GM23338 (cell line): Measurements from ENCODE around the gene LIF. TPM values are rescaled to one million over a fixed set of nuclear protein-coding genes. Genes with fewer than 3 reads are reported as not detected.

Experiments used
- ATAC-seq: fragments of 200-7000 bp; cut with Tn5 transposase; 3 replicates; pipeline ENCODE4 v1.9.1; 2020
- DNase-seq: peaks from one replicate; pipeline ENCODE4 v3.0.0-alpha.2; 2015; ENCODE audit warnings: low spot score
- H2AFZ ChIP-seq: fragments of 200-600 bp; sonication (generic); 2 replicates; pipeline ENCODE4 v1.8.0; 2016; ENCODE audit warnings: antibody characterized with exemption, mild to moderate bottlenecking, moderate library complexity
- H3F3A ChIP-seq: fragments of 200-600 bp; sonication (generic); replicated peaks from 2 replicates; pipeline ENCODE4 v1.8.0; 2017; ENCODE audit warnings: antibody characterized with exemption, mixed run types, low read depth
- H3K27ac ChIP-seq: fragments of 200-600 bp; sonication (generic); 2 replicates; pipeline ENCODE4 v1.6.1; 2016; ENCODE audit warnings: low read depth
- H3K27me3 ChIP-seq: fragments of 200-600 bp; sonication (generic); 2 replicates; pipeline ENCODE4 v1.8.0; 2016; ENCODE audit warnings: mild to moderate bottlenecking, mixed run types, moderate library complexity; ENCODE audit not compliant: insufficient read depth
- H3K36me3 ChIP-seq: fragments of 200-600 bp; sonication (generic); 2 replicates; pipeline ENCODE4 v1.8.0; 2016; ENCODE audit warnings: mild to moderate bottlenecking; ENCODE audit not compliant: insufficient read depth
- H3K4me1 ChIP-seq: fragments of 200-600 bp; sonication (generic); 2 replicates; pipeline ENCODE4 v1.8.0; 2016; ENCODE audit warnings: mild to moderate bottlenecking, moderate library complexity; ENCODE audit not compliant: insufficient read depth
- H3K4me2 ChIP-seq: fragments of 200-600 bp; sonication (generic); 2 replicates; pipeline ENCODE4 v1.7.1; 2017; ENCODE audit warnings: mixed run types
- H3K4me3 ChIP-seq: fragments of 200-600 bp; sonication (generic); 2 replicates; pipeline ENCODE4 v1.6.1; 2016; ENCODE audit warnings: mixed run types
- H3K79me2 ChIP-seq: fragments of 200-600 bp; sonication (generic); replicated peaks from 2 replicates; pipeline ENCODE4 v1.8.0; 2017; ENCODE audit warnings: mild to moderate bottlenecking; ENCODE audit not compliant: insufficient read depth
- H3K9me2 ChIP-seq: fragments of 200-600 bp; sonication (generic); 2 replicates; pipeline ENCODE4 v1.8.0; 2017; ENCODE audit not compliant: insufficient read depth
- H4K20me1 ChIP-seq: fragments of 200-600 bp; sonication (generic); replicated peaks from 2 replicates; pipeline ENCODE4 v1.8.0; 2017; ENCODE audit warnings: mild to moderate bottlenecking; ENCODE audit not compliant: insufficient read depth
- H3K27ac Mint-ChIP-seq: 2 replicates; pipeline ENCODE4 v1.8.0; 2020; ENCODE audit warnings: inconsistent platforms, mild to moderate bottlenecking, moderate library complexity, mixed read lengths
- H3K27me3 Mint-ChIP-seq: 3 replicates; pipeline ENCODE4 v1.8.0; 2022; ENCODE audit warnings: low read depth, mild to moderate bottlenecking, moderate library complexity, mixed read lengths, inconsistent platforms; ENCODE audit not compliant: insufficient read depth, poor library complexity
- H3K36me3 Mint-ChIP-seq: 3 replicates; pipeline ENCODE4 v1.8.0; 2021; ENCODE audit warnings: low read depth, mild to moderate bottlenecking, inconsistent platforms, moderate library complexity, mixed read lengths
- H3K4me1 Mint-ChIP-seq: 3 replicates; pipeline ENCODE4 v1.8.0; 2020; ENCODE audit warnings: mild to moderate bottlenecking, inconsistent platforms, mixed read lengths
- H3K4me3 Mint-ChIP-seq: 3 replicates; pipeline ENCODE4 v1.8.0; 2021; ENCODE audit warnings: moderate library complexity, mild to moderate bottlenecking, inconsistent platforms, mixed read lengths
- H3K9me3 Mint-ChIP-seq: 3 replicates; pipeline ENCODE4 v1.8.0; 2020; ENCODE audit warnings: moderate library complexity, mild to moderate bottlenecking, inconsistent platforms, mixed read lengths
- CREB1 ChIP-seq: fragments of 250-450 bp; sonication (Bioruptor Pico); IDR thresholded peaks from 2 replicates; pipeline ENCODE4 v1.5.0; 2020; ENCODE audit warnings: low read depth, mild to moderate bottlenecking, moderate library complexity
- EZH2 ChIP-seq: fragments of 200-600 bp; sonication (generic); IDR thresholded peaks from one replicate; pipeline ENCODE4 v1.8.0; 2017; ENCODE audit warnings: antibody characterized with exemption, mild to moderate bottlenecking, low read depth; ENCODE audit not compliant: unreplicated experiment
- EZH2phosphoT487 ChIP-seq: fragments of 200-600 bp; sonication (generic); IDR thresholded peaks from one replicate; pipeline ENCODE4 v1.8.1; 2018; ENCODE audit warnings: antibody characterized with exemption; ENCODE audit not compliant: unreplicated experiment
- JUNB ChIP-seq: IDR thresholded peaks from one replicate; pipeline ENCODE4 v1.6.1; 2016; ENCODE audit warnings: antibody characterized with exemption; ENCODE audit not compliant: unreplicated experiment
- NANOG ChIP-seq: IDR thresholded peaks from 2 replicates; pipeline ENCODE4 v1.6.1; 2016; ENCODE audit warnings: antibody characterized with exemption, borderline replicate concordance
- POLR2AphosphoS5 ChIP-seq: IDR thresholded peaks from 2 replicates; pipeline ENCODE4 v1.6.1; 2016; ENCODE audit warnings: antibody characterized with exemption, low read depth
- STAT1 ChIP-seq: IDR thresholded peaks from one replicate; pipeline ENCODE4 v1.6.1; 2016; ENCODE audit warnings: antibody characterized with exemption; ENCODE audit not compliant: unreplicated experiment
- ZNF114 ChIP-seq: fragments of 250-450 bp; sonication (Bioruptor Pico); IDR thresholded peaks from 2 replicates; pipeline ENCODE4 v1.5.0; 2020; ENCODE audit warnings: mild to moderate bottlenecking, moderate library complexity
- ZNF331 ChIP-seq: fragments of 250-450 bp; sonication (Bioruptor Pico); IDR thresholded peaks from 2 replicates; pipeline ENCODE4 v1.5.0; 2020; ENCODE audit warnings: low read depth, mild to moderate bottlenecking, moderate library complexity
- polyA plus RNA-seq: library from polyadenylated mRNA; unstranded; fragments of >200 nt; fragmentation: Nextera tagmentation; extraction: Ambion mirVana; gene quantifications from 2 replicates; pipeline ENCODE4 v1.2.1, GENCODE V29; 2016
- total RNA-seq: library from RNA; depleted of rRNA; stranded (reverse); fragments of >200 nt; shearing (Covaris generic); gene quantifications from 2 replicates; pipeline ENCODE4 v1.2.3, GENCODE V29; 2014
- TF ChIP-seq, protein P1 (sequence below), 2 experiments: fragments of 200-600 bp in 1 of 2; sonication (generic) in 1 of 2; conservative IDR thresholded peaks; 2 replicates each; pipeline versions ENCODE4 v1.5.1 to v1.6.1; 2016 to 2017; ENCODE audit warnings: antibody characterized with exemption in 2 of 2, low read depth in 2 of 2, mild to moderate bottlenecking in 2 of 2, moderate library complexity in 1 of 2
- TF ChIP-seq, protein P2 (sequence below): IDR thresholded peaks from 2 replicates; pipeline ENCODE4 v1.6.1; 2016; ENCODE audit warnings: antibody characterized with exemption
- TF ChIP-seq, protein P3 (sequence below): fragments of 250-450 bp; sonication (Bioruptor Pico); IDR thresholded peaks from 2 replicates; pipeline ENCODE4 v1.5.0; 2020; ENCODE audit warnings: mild to moderate bottlenecking, moderate library complexity
- TF ChIP-seq, protein P4 (sequence below): IDR thresholded peaks from one replicate; pipeline ENCODE4 v1.6.1; 2018; ENCODE audit warnings: antibody characterized with exemption; ENCODE audit not compliant: unreplicated experiment

LIF gene
- total and polyA plus RNA-seq, 2 experiments from 2014 or later, result 1.8 to 3.6 TPM

DNA sequence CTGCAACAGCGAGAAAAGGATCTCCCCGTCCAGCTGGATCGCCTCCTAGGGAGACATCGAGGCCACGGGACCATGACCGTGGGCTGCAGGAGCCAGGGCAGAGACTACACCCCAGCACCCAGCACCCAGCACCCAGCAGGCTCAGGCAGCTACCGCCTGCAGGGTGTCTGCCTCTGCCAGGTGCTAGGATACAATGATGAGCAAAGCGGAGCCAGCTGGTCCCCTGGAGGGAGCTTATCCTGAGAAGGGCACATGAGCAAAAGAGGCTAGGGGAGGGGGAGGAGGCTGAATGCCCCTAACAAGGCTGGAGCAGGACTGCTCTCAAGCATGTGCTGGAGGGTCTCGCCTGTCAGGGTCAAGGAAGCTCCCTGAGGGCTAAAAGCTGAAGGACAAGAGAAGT lies 47.5 kb upstream of the LIF start (continued):
- no peak for TF ChIP-seq STAT1
- no peak for TF ChIP-seq NANOG
- TF ChIP-seq CREB1, result no peak
- no peak for TF ChIP-seq ZNF114 (CRISPR knock-in tag)

DNA sequence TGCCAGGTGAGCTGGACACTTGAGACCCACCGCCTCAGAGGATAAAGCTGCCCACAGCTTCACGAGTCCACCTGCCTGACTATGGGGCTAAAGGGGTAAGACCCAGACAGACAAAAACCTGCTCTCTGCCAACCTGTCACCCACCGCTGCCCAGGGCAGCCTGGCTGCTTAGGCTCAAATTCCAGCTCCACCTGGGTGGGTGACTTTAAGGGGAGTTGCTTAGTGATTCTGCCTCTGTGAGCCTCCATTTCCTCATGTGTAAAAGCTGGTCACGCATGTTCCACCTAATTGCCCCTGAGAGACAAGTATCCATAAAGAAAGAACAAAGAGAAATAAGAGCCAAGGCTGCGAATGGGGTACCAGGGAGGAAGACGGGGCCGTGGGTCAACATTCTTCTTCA lies 46.5 kb upstream of the LIF start:
- H3K9me3 Mint-ChIP-seq, result no peaks in the 10 kb centered on the region
- H3K36me3 ChIP-seq, result no peaks in the 10 kb centered on the region
- ATAC-seq (no peak), DNase-seq (no peak)
- no peak overlapping the region for H2AFZ ChIP-seq
- H3K27me3 ChIP-seq, result peaks cover 7% of the 10 kb centered on the region; the same call in 1 of the 2 replicates
- H3K4me3 Mint-ChIP-seq, result no peak overlapping the region
- no peak for TF ChIP-seq STAT1
- TF ChIP-seq, protein P1, sequence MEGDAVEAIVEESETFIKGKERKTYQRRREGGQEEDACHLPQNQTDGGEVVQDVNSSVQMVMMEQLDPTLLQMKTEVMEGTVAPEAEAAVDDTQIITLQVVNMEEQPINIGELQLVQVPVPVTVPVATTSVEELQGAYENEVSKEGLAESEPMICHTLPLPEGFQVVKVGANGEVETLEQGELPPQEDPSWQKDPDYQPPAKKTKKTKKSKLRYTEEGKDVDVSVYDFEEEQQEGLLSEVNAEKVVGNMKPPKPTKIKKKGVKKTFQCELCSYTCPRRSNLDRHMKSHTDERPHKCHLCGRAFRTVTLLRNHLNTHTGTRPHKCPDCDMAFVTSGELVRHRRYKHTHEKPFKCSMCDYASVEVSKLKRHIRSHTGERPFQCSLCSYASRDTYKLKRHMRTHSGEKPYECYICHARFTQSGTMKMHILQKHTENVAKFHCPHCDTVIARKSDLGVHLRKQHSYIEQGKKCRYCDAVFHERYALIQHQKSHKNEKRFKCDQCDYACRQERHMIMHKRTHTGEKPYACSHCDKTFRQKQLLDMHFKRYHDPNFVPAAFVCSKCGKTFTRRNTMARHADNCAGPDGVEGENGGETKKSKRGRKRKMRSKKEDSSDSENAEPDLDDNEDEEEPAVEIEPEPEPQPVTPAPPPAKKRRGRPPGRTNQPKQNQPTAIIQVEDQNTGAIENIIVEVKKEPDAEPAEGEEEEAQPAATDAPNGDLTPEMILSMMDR (conservative IDR thresholded peaks at IDR 0.05; ENCODE audit: low read depth in 2 of 2), result no peak
- TF ChIP-seq, protein P2, sequence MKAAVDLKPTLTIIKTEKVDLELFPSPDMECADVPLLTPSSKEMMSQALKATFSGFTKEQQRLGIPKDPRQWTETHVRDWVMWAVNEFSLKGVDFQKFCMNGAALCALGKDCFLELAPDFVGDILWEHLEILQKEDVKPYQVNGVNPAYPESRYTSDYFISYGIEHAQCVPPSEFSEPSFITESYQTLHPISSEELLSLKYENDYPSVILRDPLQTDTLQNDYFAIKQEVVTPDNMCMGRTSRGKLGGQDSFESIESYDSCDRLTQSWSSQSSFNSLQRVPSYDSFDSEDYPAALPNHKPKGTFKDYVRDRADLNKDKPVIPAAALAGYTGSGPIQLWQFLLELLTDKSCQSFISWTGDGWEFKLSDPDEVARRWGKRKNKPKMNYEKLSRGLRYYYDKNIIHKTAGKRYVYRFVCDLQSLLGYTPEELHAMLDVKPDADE, result no peak
- TF ChIP-seq EZH2phosphoT487, result no peak
- no peak for TF ChIP-seq ZNF331 (CRISPR knock-in tag)
- TF ChIP-seq, protein P3, sequence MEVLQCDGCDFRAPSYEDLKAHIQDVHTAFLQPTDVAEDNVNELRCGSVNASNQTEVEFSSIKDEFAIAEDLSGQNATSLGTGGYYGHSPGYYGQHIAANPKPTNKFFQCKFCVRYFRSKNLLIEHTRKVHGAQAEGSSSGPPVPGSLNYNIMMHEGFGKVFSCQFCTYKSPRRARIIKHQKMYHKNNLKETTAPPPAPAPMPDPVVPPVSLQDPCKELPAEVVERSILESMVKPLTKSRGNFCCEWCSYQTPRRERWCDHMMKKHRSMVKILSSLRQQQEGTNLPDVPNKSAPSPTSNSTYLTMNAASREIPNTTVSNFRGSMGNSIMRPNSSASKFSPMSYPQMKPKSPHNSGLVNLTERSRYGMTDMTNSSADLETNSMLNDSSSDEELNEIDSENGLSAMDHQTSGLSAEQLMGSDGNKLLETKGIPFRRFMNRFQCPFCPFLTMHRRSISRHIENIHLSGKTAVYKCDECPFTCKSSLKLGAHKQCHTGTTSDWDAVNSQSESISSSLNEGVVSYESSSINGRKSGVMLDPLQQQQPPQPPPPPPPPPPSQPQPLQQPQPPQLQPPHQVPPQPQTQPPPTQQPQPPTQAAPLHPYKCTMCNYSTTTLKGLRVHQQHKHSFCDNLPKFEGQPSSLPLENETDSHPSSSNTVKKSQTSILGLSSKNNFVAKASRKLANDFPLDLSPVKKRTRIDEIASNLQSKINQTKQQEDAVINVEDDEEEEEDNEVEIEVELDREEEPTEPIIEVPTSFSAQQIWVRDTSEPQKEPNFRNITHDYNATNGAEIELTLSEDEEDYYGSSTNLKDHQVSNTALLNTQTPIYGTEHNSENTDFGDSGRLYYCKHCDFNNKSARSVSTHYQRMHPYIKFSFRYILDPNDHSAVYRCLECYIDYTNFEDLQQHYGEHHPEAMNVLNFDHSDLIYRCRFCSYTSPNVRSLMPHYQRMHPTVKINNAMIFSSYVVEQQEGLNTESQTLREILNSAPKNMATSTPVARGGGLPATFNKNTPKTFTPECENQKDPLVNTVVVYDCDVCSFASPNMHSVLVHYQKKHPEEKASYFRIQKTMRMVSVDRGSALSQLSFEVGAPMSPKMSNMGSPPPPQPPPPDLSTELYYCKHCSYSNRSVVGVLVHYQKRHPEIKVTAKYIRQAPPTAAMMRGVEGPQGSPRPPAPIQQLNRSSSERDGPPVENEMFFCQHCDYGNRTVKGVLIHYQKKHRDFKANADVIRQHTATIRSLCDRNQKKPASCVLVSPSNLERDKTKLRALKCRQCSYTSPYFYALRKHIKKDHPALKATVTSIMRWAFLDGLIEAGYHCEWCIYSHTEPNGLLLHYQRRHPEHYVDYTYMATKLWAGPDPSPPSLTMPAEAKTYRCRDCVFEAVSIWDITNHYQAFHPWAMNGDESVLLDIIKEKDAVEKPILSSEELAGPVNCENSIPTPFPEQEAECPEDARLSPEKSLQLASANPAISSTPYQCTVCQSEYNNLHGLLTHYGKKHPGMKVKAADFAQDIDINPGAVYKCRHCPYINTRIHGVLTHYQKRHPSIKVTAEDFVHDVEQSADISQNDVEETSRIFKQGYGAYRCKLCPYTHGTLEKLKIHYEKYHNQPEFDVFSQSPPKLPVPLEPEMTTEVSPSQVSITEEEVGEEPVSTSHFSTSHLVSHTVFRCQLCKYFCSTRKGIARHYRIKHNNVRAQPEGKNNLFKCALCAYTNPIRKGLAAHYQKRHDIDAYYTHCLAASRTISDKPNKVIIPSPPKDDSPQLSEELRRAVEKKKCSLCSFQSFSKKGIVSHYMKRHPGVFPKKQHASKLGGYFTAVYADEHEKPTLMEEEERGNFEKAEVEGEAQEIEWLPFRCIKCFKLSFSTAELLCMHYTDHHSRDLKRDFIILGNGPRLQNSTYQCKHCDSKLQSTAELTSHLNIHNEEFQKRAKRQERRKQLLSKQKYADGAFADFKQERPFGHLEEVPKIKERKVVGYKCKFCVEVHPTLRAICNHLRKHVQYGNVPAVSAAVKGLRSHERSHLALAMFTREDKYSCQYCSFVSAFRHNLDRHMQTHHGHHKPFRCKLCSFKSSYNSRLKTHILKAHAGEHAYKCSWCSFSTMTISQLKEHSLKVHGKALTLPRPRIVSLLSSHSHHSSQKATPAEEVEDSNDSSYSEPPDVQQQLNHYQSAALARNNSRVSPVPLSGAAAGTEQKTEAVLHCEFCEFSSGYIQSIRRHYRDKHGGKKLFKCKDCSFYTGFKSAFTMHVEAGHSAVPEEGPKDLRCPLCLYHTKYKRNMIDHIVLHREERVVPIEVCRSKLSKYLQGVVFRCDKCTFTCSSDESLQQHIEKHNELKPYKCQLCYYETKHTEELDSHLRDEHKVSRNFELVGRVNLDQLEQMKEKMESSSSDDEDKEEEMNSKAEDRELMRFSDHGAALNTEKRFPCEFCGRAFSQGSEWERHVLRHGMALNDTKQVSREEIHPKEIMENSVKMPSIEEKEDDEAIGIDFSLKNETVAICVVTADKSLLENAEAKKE (CRISPR knock-in tag), result no peak
- no peak for TF ChIP-seq NANOG
- TF ChIP-seq JUNB, result no peak
- no peak for TF ChIP-seq ZNF114 (CRISPR knock-in tag)
- TF ChIP-seq, protein P4, sequence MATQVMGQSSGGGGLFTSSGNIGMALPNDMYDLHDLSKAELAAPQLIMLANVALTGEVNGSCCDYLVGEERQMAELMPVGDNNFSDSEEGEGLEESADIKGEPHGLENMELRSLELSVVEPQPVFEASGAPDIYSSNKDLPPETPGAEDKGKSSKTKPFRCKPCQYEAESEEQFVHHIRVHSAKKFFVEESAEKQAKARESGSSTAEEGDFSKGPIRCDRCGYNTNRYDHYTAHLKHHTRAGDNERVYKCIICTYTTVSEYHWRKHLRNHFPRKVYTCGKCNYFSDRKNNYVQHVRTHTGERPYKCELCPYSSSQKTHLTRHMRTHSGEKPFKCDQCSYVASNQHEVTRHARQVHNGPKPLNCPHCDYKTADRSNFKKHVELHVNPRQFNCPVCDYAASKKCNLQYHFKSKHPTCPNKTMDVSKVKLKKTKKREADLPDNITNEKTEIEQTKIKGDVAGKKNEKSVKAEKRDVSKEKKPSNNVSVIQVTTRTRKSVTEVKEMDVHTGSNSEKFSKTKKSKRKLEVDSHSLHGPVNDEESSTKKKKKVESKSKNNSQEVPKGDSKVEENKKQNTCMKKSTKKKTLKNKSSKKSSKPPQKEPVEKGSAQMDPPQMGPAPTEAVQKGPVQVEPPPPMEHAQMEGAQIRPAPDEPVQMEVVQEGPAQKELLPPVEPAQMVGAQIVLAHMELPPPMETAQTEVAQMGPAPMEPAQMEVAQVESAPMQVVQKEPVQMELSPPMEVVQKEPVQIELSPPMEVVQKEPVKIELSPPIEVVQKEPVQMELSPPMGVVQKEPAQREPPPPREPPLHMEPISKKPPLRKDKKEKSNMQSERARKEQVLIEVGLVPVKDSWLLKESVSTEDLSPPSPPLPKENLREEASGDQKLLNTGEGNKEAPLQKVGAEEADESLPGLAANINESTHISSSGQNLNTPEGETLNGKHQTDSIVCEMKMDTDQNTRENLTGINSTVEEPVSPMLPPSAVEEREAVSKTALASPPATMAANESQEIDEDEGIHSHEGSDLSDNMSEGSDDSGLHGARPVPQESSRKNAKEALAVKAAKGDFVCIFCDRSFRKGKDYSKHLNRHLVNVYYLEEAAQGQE, result no peak
- TF ChIP-seq EZH2, result no peak
- TF ChIP-seq CREB1, result no peak
- TF ChIP-seq POLR2AphosphoS5, result no peak
- no peaks in the 10 kb centered on the region for H3K79me2 ChIP-seq
- peaks cover 19% of the 10 kb centered on the region for H3K27me3 Mint-ChIP-seq
- H3K9me2 ChIP-seq, result no peaks in the 10 kb centered on the region
- H3K36me3 Mint-ChIP-seq, result no peaks in the 10 kb centered on the region
- no peak overlapping the region for H3K4me3 ChIP-seq
- no peak overlapping the region for H3K4me2 ChIP-seq
- H4K20me1 ChIP-seq, result no peaks in the 10 kb centered on the region
- no peak overlapping the region for H3K27ac ChIP-seq
- H3F3A ChIP-seq, result peaks cover 5% of the 10 kb centered on the region; the same call in 1 of the 2 replicates
- peaks cover 15% of the 10 kb centered on the region; the same call in 2 of the 3 replicates for H3K4me1 Mint-ChIP-seq
- H3K27ac Mint-ChIP-seq, result no peak overlapping the region
- peaks cover 14% of the 10 kb centered on the region; the same call in 1 of the 2 replicates for H3K4me1 ChIP-seq
